ENCODE results near the gene OLAH. TPM values are rescaled to one million over a fixed set of nuclear protein-coding genes. Genes with fewer than 3 reads are reported as not detected.

OLAH gene
- total and polyA plus RNA-seq, 3 experiments from 2014 or later = not detected

DNA sequence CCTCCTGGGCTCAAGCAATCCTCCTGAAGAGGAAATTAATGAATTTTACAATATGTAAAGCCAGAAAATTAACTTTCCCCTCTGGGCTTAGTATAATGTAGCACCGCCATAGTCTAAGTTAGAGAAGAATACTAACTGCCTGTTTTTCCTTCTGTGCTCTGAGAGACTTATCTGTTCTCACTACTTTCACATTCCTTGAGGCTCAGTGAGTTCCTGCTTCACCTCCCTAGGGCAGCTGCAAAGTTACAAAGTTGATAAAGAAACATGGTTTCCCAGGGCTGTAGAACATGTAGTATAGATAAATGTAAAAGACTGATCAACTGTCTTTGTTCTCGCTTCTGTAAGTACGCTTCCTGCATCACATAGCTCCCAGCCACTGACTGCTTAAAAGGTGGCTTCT lies 16.0 kb upstream of the OLAH start:
- DNase-seq = no peak

GRCh38 chr10:15035385-15036301 lies 8.1 kb upstream of the OLAH start:
- H3K9me3 Mint-ChIP-seq = no peaks in the 10 kb centered on the region
- H3K4me3 Mint-ChIP-seq = no peak overlapping the region
- H3K4me3 ChIP-seq (ENCODE audit: low read length) = no peak overlapping the region
- no peaks in the 10 kb centered on the region for H3K36me3 ChIP-seq (ENCODE audit: insufficient read depth, low read length)
- CTCF ChIA-PET = no interaction called here
- H3K27ac Mint-ChIP-seq = no peak overlapping the region
- peaks cover 0 to 9% of the 10 kb centered on the region in 2 donors for H3K27me3 Mint-ChIP-seq
- H3K27ac ChIP-seq (ENCODE audit: low read depth, low read length) = no peak overlapping the region
- no peaks in the 10 kb centered on the region for H3K4me1 ChIP-seq (ENCODE audit: insufficient read depth, low read length)
- no peak for DNase-seq
- no peaks in the 10 kb centered on the region for H3K9me3 ChIP-seq (ENCODE audit: low read length)
- peaks cover 0 to 5% (median 0%) of the 10 kb centered on the region in 3 donors for H3K4me1 Mint-ChIP-seq
- POLR2A ChIA-PET = no interaction called here
- H3K36me3 Mint-ChIP-seq = no peaks in the 10 kb centered on the region
- H3K27me3 ChIP-seq (ENCODE audit: insufficient read depth, low read length, poor library complexity, severe bottlenecking) = no peaks in the 10 kb centered on the region

More for the DNA sequence above, 16.0 kb upstream of the OLAH start:
- no peaks in the 10 kb centered on the region for H3K36me3 Mint-ChIP-seq
- Histone ChIP-seq H3K27ac (ENCODE audit: low read depth, low read length) (no peak overlapping the region), H3K4me3 (ENCODE audit: low read length) (no peak overlapping the region), H3K9me3 (ENCODE audit: low read length) (no peaks in the 10 kb centered on the region), H3K36me3 (ENCODE audit: insufficient read depth, low read length) (no peaks in the 10 kb centered on the region), H3K27me3 (ENCODE audit: insufficient read depth, low read length, poor library complexity, severe bottlenecking) (no peaks in the 10 kb centered on the region), H3K4me1 (ENCODE audit: insufficient read depth, low read length) (no peaks in the 10 kb centered on the region)
- peaks cover 0 to 4% of the 10 kb centered on the region in 2 donors for H3K27me3 Mint-ChIP-seq
- ChIA-PET POLR2A (no interaction called here), CTCF (no interaction called here)
- H3K4me3 Mint-ChIP-seq = no peak overlapping the region
- peaks cover 3 to 5% (median 3%) of the 10 kb centered on the region in 3 donors for H3K4me1 Mint-ChIP-seq
- H3K9me3 Mint-ChIP-seq = peaks cover 0 to 3% (median 0%) of the 10 kb centered on the region in 5 donors
- no peak overlapping the region for H3K27ac Mint-ChIP-seq

- Mint-ChIP-seq H3K36me3 (no peaks in the 10 kb centered on the region), H3K27me3 (peaks cover 0 to 7% of the 10 kb centered on the region in 2 donors), H3K27ac (no peak overlapping the region), H3K4me1 (peaks cover 0 to 5% (median 0%) of the 10 kb centered on the region in 3 donors), H3K9me3 (no peaks in the 10 kb centered on the region), H3K4me3 (no peak overlapping the region)
- DNase-seq = no peak
- no peaks in the 10 kb centered on the region for H3K36me3 ChIP-seq (ENCODE audit: insufficient read depth, low read length)
- no peaks in the 10 kb centered on the region for H3K27me3 ChIP-seq (ENCODE audit: insufficient read depth, low read length, poor library complexity, severe bottlenecking)
- ChIA-PET CTCF (no interaction called here), POLR2A (no interaction called here)
- H3K27ac ChIP-seq (ENCODE audit: low read depth, low read length) = no peak overlapping the region
- no peaks in the 10 kb centered on the region for H3K9me3 ChIP-seq (ENCODE audit: low read length)
- no peaks in the 10 kb centered on the region for H3K4me1 ChIP-seq (ENCODE audit: insufficient read depth, low read length)
- H3K4me3 ChIP-seq (ENCODE audit: low read length) = no peak overlapping the region
Measured at GRCh38 chr10:15037691-15038090, 6.1 kb upstream of the OLAH start.

GRCh38 chr10:15038416-15038815 lies 5.3 kb upstream of the OLAH start:
- Histone ChIP-seq H3K27me3 (ENCODE audit: insufficient read depth, low read length, poor library complexity, severe bottlenecking) (no peaks in the 10 kb centered on the region), H3K36me3 (ENCODE audit: insufficient read depth, low read length) (no peaks in the 10 kb centered on the region), H3K4me1 (ENCODE audit: insufficient read depth, low read length) (no peaks in the 10 kb centered on the region), H3K4me3 (ENCODE audit: low read length) (no peak overlapping the region), H3K27ac (ENCODE audit: low read depth, low read length) (no peak overlapping the region), H3K9me3 (ENCODE audit: low read length) (no peaks in the 10 kb centered on the region)
- no peak overlapping the region for H3K4me3 Mint-ChIP-seq
- no peak overlapping the region for H3K27ac Mint-ChIP-seq
- no peaks in the 10 kb centered on the region for H3K36me3 Mint-ChIP-seq
- CTCF ChIA-PET = interaction anchor here (1.6 kb wide), 1 partner anchor 12 kb away, joined by 5 read pairs; no protein-coding TSS in a partner anchor
- H3K4me1 Mint-ChIP-seq = peaks cover 0 to 5% (median 0%) of the 10 kb centered on the region in 3 donors
- POLR2A ChIA-PET = interaction anchor here (0.5 kb wide), 1 partner anchor 109 kb away, joined by 4 read pairs; no protein-coding TSS in a partner anchor
- H3K27me3 Mint-ChIP-seq = peaks cover 0 to 7% of the 10 kb centered on the region in 2 donors
- H3K9me3 Mint-ChIP-seq = no peaks in the 10 kb centered on the region
- no peak for DNase-seq

DNA sequence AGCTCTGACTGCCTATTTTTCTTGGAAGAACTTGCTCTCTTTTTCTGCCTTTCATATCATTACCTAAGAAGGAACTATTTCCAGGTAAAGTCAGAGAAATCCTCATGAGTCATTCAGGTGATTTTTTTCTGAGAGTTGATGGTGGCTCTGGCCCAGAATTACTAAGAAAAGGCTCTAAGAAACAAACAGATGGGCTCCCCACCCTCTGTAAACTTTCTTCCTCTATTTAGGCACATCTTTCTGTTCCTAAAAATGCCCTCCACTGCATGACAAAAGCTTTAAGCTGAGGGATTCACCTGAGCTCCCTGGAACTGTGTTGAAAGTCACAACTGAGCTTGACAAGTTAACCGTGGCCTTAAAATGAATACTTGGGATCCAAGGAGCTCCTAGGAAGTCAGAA lies 1.6 kb downstream of the OLAH start:
- CTCF ChIA-PET = no interaction called here
- Histone ChIP-seq H3K27ac (ENCODE audit: low read depth, low read length) (no peak overlapping the region), H3K27me3 (ENCODE audit: insufficient read depth, low read length, poor library complexity, severe bottlenecking) (no peaks in the 10 kb centered on the region), H3K36me3 (ENCODE audit: insufficient read depth, low read length) (no peaks in the 10 kb centered on the region), H3K4me1 (ENCODE audit: insufficient read depth, low read length) (no peaks in the 10 kb centered on the region), H3K4me3 (ENCODE audit: low read length) (no peak overlapping the region), H3K9me3 (ENCODE audit: low read length) (no peaks in the 10 kb centered on the region)
- H3K4me1 Mint-ChIP-seq = peaks cover 0 to 3% (median 0%) of the 10 kb centered on the region in 3 donors
- POLR2A ChIA-PET = no interaction called here
- no peaks in the 10 kb centered on the region for H3K36me3 Mint-ChIP-seq
- H3K4me3 Mint-ChIP-seq = no peak overlapping the region
- no peak for DNase-seq
- H3K27me3 Mint-ChIP-seq = peaks cover 0 to 6% of the 10 kb centered on the region in 2 donors
- H3K9me3 Mint-ChIP-seq = no peaks in the 10 kb centered on the region
- no peak overlapping the region for H3K27ac Mint-ChIP-seq

DNA sequence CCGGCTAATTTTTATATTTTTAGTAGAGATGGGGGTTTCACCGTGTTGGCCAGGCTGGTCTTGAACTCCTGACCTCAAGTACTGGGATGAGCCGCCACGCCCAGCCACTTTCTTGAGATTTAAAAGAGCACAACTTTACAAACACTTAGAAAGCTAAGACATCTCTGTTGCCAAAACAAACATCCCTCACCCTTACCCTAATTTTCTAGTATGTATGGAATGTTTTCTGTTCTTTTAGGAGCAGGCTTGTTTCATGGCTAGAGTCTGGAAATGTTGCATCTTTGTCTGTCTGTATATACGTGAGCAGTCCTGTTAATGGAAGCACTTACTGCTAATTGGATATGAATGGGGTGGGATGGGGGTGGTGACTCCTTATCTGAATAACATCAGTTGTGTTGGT lies 2.9 kb downstream of the OLAH start:
- no peaks in the 10 kb centered on the region for H3K9me3 Mint-ChIP-seq

GRCh38 chr10:15049533-15049932 lies 5.8 kb downstream of the OLAH start:
- Histone ChIP-seq H3K9me3 (ENCODE audit: low read length) (no peaks in the 10 kb centered on the region), H3K27me3 (ENCODE audit: insufficient read depth, low read length, poor library complexity, severe bottlenecking) (no peaks in the 10 kb centered on the region), H3K4me1 (ENCODE audit: insufficient read depth, low read length) (no peaks in the 10 kb centered on the region), H3K36me3 (ENCODE audit: insufficient read depth, low read length) (no peaks in the 10 kb centered on the region), H3K27ac (ENCODE audit: low read depth, low read length) (no peak overlapping the region), H3K4me3 (ENCODE audit: low read length) (no peak overlapping the region)
- ChIA-PET CTCF (no interaction called here), POLR2A (no interaction called here)
- DNase-seq = no peak
- Mint-ChIP-seq H3K9me3 (no peaks in the 10 kb centered on the region), H3K27ac (no peak overlapping the region), H3K36me3 (no peaks in the 10 kb centered on the region), H3K4me1 (no peaks in the 10 kb centered on the region), H3K27me3 (peaks cover 0 to 6% of the 10 kb centered on the region in 2 donors), H3K4me3 (no peak overlapping the region)

More for the DNA sequence above, 2.9 kb downstream of the OLAH start:
- CTCF ChIA-PET = no interaction called here
- Mint-ChIP-seq H3K36me3 (no peaks in the 10 kb centered on the region), H3K27ac (no peak overlapping the region), H3K27me3 (peaks cover 0 to 6% of the 10 kb centered on the region in 2 donors), H3K4me1 (peaks cover 0 to 3% (median 0%) of the 10 kb centered on the region in 3 donors), H3K4me3 (no peak overlapping the region)
- H3K36me3 ChIP-seq (ENCODE audit: insufficient read depth, low read length) = no peaks in the 10 kb centered on the region
- POLR2A ChIA-PET = no interaction called here
- no peaks in the 10 kb centered on the region for H3K4me1 ChIP-seq (ENCODE audit: insufficient read depth, low read length)
- H3K27ac ChIP-seq (ENCODE audit: low read depth, low read length) = no peak overlapping the region
- H3K9me3 ChIP-seq (ENCODE audit: low read length) = no peaks in the 10 kb centered on the region
- H3K27me3 ChIP-seq (ENCODE audit: insufficient read depth, low read length, poor library complexity, severe bottlenecking) = no peaks in the 10 kb centered on the region
- DNase-seq = no peak
- no peak overlapping the region for H3K4me3 ChIP-seq (ENCODE audit: low read length)

DNA sequence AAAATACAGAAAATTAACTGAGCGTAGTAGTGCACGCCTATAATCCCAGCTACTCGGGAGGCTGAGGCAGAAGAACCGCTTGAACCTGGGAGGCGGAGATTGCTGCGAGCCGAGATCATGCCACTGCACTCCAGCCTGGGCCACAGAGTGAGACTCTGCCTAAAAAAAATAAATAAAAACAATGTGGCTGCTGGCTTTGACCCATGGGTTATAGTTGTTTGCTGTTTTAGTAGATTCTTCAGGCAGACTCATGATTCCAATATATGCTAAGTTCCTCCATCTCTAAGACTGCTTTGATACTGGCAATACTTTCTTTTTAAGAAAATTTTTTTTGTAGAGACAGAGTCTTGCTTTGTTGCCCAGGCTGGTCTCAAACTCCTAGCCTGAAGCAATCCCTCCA lies 8.4 kb downstream of the OLAH start:
- no peak overlapping the region for H3K27ac ChIP-seq (ENCODE audit: low read depth, low read length)
- Mint-ChIP-seq H3K36me3 (no peaks in the 10 kb centered on the region), H3K27me3 (peaks cover 3% of the 10 kb centered on the region in 2 donors), H3K27ac (no peak overlapping the region), H3K9me3 (no peaks in the 10 kb centered on the region), H3K4me3 (no peak overlapping the region), H3K4me1 (no peaks in the 10 kb centered on the region)
- POLR2A ChIA-PET = no interaction called here
- DNase-seq = no peak
- CTCF ChIA-PET = no interaction called here
- H3K27me3 ChIP-seq (ENCODE audit: insufficient read depth, low read length, poor library complexity, severe bottlenecking) = no peaks in the 10 kb centered on the region
- no peaks in the 10 kb centered on the region for H3K9me3 ChIP-seq (ENCODE audit: low read length)
- no peaks in the 10 kb centered on the region for H3K36me3 ChIP-seq (ENCODE audit: insufficient read depth, low read length)
- no peak overlapping the region for H3K4me3 ChIP-seq (ENCODE audit: low read length)
- no peaks in the 10 kb centered on the region for H3K4me1 ChIP-seq (ENCODE audit: insufficient read depth, low read length)

All from CD8-positive, alpha-beta memory T cell (primary cell).